GM21423 (cell line): ENCODE measurements around the gene ADRB1.

Experiments
- ATAC-seq: cut with Tn5 transposase; IDR thresholded peaks from one replicate; pipeline ENCODE4 v1.9.1; 2021; ENCODE audit warnings: mild to moderate bottlenecking, moderate library complexity; ENCODE audit not compliant: unreplicated experiment

ADRB1 gene

DNA sequence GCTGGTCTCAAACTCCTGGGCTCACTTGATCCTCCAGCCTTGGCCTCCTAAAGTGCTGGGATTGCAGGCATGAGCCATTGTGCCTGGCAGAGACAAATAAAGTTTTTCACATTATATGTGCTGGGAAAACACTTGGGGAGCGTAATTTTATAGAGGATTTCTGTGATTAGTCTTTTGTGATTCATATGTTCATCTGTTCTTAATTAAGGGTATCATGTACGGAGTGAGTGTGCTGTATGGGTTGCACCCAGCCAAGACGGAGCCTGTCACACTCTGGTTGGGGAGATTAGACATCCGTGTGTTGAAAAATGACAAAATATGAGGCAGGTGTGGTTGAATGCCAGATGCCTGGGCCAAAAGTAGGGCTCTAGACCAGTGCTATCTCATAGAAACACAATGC is 10.3 kb downstream of the ADRB1 start:
- ATAC-seq: no peak

DNA sequence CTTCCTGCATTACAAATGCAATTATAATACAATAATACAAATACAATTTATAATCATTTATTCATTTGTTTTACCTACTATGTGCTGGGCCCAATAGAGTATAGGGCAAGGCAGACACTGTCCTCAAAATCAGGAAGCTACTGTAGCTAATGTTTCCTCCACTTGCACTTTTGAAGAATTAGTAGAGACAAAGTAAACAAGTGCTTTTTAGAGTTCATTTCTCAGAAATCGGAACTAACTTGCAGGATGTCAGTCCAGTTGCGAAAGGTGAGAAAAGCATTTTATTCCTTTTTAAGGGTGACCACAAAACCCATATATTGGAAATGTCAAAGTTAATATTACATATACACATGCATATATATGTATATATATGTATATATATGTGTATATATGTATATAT is 14.2 kb downstream of the ADRB1 start:
- ATAC-seq: no peak

DNA sequence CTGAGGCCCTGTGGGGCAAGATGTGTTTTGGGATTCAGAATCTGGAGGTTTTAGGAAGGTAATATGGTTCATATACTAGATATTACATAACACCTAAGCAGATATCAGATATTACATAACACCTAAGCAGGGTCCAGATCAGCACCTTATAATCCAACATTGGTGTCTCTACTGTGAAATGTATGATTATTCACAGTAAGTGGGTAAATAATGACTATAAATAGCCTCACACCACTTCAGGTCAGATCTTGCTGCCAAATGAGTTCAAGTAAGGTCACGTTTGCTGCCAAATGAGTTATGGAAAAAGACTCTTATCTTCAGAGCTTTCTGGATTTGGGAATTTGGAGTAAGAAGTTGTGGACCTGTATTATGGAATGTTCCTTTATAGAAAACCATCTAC is 14.6 kb downstream of the ADRB1 start:
- ATAC-seq: no peak

DNA sequence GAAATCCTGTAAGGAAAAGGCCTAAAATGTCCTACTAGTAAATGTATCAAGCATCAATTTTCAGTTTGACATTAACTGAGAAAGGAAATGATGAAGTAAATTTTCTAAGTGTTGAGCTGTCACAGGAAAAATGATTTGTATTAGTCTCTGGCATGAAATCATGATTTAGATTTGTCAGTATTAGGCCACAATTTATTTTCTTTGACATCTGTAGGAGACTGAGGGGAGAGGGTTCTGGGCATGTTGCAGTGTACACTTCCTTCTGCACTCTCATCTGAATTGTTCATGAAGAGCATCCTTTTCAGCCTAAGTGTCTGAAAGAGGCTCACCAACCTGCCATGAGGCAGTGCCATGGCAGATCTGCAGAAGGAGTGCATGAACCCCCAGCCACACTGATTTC is 15.9 kb downstream of the ADRB1 start:
- ATAC-seq: no peak

DNA sequence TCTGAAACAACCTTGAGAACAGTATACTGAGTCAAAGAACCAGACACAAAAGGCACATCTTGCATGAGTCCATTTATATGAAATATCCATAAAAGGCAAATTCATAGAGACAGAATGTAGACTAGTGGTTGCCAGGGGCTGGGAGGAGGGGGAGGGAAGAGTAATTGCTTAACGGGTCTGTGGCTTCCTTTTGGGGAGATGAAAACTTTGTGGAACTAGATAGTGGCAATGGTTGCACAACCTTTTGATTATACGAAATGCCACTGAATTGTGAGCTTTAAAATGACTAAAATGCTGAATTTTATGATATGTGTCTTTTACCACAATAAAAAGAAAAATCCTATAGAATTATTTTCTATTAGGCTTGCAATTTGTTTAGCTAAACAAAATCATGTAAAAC is 16.8 kb downstream of the ADRB1 start:
- ATAC-seq: no peak

DNA sequence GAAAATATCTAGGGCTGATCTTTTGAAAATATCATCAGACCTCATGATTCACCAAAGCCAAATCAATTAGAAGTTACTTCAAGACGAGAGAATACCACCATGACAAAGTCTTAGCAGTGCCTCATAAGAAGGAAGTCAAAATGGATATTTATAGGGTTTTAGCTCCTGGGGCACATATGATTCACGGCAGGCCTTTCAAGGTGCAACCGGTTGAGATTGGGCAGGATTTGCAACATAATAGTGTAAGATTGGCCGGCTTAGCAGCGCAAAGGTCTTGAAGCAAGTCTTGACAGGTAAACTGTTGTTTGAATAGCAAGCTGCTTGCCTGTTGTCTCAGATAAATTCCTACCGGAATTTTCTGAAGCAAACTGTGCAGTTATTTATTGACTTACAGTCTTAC is 17.5 kb downstream of the ADRB1 start:
- ATAC-seq: no peak

DNA sequence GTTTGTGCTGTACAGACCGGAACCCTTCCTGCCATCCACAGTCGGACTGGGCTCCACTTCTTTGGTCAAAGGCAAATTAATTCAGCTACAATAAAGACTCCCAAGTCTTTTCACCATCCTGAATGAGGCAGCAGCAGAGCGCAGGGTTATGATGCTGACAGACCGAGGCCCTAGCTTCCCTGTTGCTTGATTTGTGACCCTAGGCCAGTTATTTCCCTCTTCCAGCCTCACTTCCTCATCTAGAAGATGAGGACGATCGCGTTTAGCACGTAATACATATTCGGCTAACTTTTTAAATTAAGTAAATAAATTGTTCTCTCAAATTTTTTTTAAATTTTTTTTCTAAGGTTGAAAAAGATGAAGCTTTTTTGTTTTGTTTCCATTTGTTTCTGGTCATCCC is 18.1 kb downstream of the ADRB1 start:
- no peak for ATAC-seq

DNA sequence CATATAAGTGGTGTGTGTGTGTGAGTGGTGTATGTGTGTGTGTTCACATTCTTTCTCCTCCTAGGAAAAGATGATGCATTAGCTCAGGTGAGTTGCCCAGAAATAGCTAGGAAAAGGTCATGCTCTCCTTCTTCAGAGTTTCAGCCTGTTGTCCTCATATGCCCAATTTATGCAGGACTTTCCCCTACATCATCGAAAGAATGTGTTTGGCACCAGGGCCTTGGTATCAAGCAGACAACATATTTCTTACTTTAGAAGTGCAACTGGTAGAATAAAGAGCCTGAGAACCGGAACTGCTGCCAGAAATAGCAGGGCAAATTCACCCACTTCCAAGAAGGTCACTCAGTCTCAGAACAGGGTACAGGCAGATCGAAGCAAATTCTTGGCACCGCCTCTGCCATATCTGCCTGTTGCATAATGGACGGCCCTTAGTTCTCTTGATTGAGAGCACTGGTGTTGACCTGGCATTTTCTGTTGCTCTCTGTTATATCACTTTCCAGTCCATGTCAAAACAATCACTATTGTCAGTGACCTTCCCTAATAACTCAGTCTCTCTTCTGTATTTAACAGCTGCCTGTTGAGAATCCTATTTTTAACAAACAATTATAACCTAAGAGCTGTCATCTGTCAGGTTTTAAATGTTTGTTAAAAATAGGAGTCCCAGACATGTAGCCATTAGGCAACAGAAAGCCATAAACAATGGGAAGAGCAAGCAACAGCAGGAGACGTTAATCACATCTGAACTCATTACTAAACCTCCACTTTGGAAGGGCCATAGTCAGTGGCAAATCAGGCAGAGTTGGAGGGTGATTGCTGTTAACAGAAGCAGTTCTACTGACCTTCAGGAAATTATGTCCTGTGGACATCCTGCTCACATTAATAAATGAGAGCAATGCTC is 20.7 kb downstream of the ADRB1 start:
- no peak for ATAC-seq

DNA sequence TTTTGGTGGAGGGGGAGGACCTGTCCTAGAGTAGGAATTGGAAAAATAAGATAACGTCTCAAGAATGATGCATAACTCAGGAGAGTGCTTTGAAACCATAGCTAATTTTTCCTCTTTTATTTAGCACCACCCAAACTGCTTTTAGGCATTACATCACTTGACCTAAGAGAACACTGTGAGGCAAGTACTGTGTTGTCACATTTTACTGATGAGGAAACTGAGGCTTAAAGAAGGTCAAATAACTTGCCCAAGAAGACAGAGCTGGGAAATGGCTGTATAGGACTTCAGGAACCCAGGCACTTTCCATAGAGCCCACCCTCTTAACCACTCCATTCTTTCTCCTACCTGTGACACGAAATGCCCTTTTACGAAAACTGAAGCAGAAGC is 21.4 kb downstream of the ADRB1 start:
- no peak for ATAC-seq

DNA sequence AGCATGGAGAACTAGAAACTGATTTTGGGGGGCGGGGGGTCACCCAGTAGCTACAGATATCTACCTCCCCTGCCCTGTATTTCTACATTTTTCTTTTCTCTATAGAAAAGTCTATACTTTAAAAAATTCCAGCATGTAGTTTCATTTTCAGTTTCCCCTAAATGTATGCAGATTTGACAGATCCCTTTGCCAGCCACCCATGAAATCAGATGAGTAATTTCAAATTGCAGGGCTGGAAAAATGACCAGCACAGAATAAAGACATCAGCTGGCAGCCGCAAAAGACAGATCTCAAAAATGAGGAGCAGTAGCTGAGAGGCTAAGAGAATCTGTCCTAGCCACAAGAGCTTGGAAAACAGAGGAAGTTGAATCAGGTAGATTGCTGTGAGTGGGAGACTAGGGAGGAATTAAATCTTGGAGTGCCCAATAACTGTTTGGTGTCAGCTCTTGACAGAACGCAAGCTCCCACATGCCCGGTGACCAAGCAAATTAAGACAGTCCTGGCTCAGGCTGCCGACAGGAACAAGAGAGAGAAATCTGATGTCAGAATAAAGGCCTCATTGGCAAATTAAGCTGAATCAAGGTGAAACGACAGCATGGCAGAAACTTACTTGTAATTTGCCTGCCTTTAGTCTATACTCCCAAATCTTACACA is 24.5 kb downstream of the ADRB1 start:
- ATAC-seq: no peak

DNA sequence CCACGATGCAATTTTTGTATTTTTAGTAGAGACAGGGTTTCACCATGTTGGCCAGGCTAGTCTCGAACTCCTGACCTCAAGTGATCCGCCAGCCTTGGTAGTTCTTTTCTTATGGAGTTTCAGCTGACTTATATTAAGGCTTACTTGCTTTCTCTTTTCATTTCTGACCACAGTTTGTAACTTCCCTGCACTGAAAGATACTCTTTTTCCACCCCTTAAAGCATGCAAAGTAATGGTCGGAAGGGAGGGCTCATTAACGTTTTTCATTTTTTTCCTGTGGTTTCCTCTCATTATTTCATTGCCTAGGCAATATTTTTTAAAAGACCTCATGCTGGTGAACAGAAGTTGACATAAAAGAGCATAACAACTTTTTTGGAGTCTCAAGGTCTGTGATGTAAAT is 27.0 kb downstream of the ADRB1 start:
- ATAC-seq: no peak

DNA sequence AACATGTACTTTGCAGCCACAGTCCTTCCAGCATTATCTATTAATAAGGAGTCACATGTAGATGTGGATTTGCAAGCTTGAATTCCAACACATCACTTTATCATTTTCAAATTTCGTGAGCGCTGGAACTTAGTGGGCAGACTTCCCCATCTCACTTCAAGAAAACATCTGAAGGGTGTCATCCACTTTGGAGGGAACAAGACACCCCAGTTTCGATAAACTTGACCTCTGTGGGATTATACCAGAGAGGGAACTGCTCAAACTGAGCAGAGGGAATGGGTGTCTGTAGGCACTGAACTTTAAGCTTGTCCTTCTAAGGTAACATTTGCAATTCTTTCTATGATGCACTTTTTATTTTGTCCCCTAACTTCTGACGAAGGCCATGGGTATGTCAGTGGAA is 27.5 kb downstream of the ADRB1 start:
- ATAC-seq: no peak

DNA sequence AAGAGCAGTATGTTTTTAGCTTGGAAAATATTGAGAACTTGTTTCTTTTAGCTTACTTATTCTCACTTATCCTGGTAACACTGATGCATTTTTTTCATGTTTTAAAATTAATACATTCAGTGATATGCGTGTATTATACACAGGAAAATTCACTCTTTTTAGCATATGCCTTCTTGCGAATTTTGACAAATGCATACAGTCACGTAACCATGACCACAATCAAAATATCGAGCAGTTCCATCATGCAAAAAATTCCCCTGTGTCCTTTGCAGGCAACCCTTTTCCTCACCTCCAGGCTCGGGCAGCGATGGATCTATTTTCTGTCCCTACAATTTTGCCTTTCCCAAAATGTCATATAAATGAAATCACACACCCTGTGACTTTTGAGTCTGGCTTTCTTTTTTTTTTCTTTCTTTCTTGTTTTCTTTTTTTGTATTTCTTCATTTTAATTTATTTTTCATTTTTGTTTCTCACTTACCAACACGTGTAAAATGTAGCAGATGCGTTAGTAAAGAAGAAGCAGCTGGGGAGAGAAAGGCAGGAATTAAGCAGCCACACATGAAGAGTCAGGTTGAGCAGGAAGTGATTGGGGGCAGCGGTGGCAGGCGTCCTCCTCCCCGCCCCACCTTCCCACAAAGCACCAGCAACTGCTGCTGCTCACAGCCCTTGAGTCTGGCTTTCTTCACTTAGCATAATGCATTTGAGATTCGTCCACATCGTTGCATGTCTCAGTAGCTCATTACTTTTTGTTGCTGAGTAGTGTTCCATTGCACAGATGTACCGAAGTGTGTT is 29.9 kb downstream of the ADRB1 start:
- no peak for ATAC-seq

DNA sequence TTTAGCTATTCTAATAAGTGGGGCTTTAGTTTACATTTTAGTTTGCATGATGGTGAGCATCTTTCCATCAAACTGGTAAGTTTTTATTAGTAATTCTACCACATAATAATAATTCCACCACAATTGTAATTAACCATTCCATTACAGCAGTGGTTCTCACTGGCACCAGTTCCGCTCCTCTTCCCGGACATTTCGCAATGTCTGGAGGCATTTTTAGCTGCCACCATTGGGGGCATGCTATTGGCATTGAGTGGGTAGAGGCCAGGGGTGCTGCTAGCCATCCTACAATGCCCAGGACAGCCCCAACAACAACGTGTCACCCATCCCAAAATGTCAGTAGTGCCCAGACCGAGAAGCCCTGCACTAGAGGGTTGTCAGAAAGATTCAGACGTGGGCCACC is 31.4 kb downstream of the ADRB1 start:
- no peak for ATAC-seq

DNA sequence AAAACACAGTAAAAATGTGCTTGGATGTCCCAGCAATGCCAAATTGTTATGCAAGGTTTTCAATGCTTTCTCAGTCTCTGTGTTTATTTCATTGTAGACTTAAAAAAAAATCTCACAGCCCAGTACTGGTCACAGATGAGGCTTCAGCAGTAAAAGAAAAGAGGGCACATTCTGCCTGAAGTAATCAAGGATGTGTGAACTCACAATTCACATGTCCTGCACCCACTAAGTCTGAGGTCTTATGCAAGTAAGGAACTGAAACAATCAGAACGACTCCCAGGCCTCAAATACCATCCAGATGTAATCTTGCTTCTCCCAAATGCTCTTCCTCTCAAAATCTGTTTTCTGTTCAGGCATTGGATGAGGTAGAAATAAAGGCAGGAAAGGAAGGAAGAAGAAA is 33.7 kb downstream of the ADRB1 start:
- no peak for ATAC-seq

DNA sequence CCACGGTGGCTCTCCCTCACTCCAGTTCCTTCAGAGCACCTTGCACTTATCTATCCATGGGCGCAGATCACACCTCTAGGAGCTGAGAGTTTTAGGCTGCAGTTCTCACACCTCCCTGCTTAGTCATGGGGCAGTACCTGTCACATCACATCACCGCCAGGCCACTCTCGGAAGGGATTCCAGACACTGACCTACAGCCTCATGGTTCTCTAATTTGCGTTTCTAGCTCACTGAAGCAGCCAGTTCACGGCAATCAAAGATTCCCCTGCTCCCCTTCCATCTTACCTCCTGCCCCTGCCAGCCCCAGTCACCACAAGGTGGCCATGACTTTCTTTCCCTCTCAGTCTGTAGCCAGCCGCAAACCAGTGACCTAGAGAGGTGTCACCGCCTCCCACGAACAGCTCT is 34.2 kb downstream of the ADRB1 start:
- no peak for ATAC-seq

DNA sequence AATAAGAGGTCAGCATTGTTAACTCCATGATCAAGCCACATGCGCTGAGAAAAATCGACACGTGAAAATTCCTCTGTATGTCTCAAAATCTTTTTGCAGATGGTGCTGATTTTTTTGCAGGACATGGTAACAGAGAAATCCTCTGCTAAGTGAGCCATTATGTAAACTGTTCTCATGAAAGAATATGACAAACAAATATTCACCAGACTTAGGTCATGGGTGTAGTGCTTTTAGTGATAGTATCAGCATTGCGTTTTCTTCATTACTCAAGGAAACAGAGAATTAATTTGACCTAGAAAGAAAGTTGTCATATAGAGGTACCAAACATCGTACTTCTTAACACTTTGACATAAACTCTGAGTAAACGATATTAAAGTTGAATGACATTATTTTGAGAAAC is 34.7 kb downstream of the ADRB1 start:
- ATAC-seq: no peak

DNA sequence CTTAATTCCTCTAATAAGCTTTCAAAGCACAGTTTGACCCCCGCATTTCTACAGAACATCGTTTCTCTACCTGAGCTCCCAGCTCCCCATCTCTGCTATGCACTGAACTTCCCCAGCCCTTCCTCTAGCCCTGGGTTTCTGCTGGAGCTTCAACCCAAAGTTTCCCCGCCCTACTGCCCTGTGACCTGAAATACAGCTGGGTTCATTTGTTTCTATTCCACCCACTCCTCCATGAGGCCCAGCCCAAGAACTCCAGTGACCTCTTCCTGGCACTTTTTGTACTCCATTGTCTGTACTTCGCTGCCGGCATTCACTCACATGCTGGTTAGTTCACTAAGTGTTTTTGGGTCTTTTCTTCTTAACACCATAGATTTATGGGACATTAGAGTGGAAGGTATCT is 35.8 kb downstream of the ADRB1 start:
- ATAC-seq: no peak

DNA sequence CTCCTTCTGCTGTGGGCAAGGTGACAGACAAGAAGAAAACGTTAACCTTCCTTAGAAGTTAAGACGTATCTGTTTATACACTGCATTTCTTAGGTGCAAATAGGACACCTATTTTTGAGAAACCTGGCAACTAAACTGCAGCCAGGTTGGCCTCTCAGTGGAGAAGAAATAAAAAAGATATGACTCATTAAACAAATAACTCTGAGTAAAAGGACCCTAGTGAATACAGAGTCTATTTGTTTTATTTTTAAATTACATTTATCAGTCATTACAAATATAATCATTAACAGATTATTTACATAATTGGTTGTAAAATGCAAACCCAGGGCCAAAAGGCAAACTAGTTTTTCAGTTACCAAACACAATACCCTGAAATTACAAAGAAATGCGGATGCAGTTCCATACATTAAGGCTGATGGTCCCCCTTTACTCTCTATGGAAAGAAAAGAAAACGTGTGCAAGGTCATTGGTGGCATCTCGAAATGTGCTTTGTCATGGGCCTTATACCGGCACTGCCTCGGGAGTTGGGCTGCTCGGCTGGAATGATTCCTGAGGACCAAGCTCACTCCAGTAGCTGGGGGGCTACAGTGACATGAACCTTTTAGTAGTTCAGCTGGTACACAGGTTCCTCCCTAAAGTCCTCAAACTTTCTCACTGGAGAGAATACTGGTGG is 38.4 kb downstream of the ADRB1 start:
- ATAC-seq: no peak

DNA sequence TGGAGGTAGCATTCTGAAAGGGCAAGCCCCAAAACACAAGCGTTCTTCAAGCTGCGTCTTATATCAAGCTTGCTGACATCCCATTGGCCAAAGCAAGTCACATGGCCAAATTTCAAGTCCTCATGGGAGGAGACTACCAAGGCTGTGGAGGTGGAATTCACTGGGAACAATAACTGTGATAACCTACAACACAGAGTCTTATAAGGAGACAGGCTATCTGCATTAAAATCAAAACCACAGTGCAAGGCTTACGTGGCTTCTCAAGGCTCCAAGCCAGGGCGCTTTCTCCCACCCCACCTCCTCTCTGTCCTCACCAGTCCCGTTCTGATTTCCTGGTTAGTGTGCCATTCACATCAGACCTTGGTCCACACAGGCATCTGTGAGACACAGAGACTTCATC is 39.4 kb downstream of the ADRB1 start:
- ATAC-seq: no peak

DNA sequence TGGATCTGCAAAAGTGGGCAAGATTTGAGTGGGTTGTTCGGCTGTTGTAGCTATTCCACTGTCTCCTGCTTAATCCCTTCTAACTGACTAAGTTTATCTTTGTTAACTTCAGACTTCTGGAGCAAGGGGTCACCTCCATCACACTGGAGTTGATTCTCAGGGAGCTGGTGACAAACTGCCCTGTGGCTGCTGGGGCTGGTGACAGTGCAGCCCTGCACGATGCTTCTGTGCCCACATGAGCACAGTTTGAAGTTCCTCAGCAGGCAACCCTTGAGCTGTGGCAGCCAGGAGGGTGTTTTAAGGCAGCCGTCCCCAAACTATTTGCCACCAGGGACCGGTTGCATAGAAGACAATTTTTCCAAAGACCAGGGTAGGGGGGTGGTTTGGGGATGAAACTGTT is 40.5 kb downstream of the ADRB1 start:
- no peak for ATAC-seq
